Measurements from ENCODE around the gene GFAP. TPM values are rescaled to one million over a fixed set of nuclear protein-coding genes. Genes with fewer than 3 reads are reported as not detected.

The GFAP gene
- total RNA-seq, 1 donor from 2014 or later = not detected

GRCh38 chr17:44912763-44913544 lies 2.3 kb downstream of the GFAP start:
- no peak overlapping the region for H3K4me3 Mint-ChIP-seq (ENCODE audit: unreplicated experiment)
- no peaks in the 10 kb centered on the region for H3K9me3 Mint-ChIP-seq (ENCODE audit: unreplicated experiment)
- H3K27me3 Mint-ChIP-seq (ENCODE audit: low read depth, unreplicated experiment) = peaks cover 37% of the 10 kb centered on the region

GRCh38 chr17:44911133-44912001 lies 3.9 kb downstream of the GFAP start:
- no peaks in the 10 kb centered on the region for H4K20me1 ChIP-seq (ENCODE audit: insufficient read depth, low read length)
- no peaks in the 10 kb centered on the region for H3K36me3 ChIP-seq (ENCODE audit: insufficient read depth, low read length)
- no peak overlapping the region for H3K9ac ChIP-seq (ENCODE audit: low read length)
- H3K4me3 ChIP-seq (ENCODE audit: insufficient read depth, low read depth, low read length) = no peak overlapping the region
- H3K27me3 ChIP-seq (ENCODE audit: insufficient read depth, low read length) = peaks cover 11% of the 10 kb centered on the region
- no peak overlapping the region for H3K27ac ChIP-seq (ENCODE audit: low read depth, low read length)
- DNase-seq (ENCODE audit: low read depth) (no peak), FAIRE-seq (no peak)
- H3K4me2 ChIP-seq (ENCODE audit: low read length) = peak overlapping the region; percentile 53
- no peaks in the 10 kb centered on the region for H3K9me3 ChIP-seq (ENCODE audit: insufficient read depth, low read depth, low read length)
- TF ChIP-seq EZH2 (IDR thresholded peaks at IDR 0.05; ENCODE audit: insufficient read depth, low read length) (no peak), CTCF (IDR thresholded peaks at IDR 0.05; ENCODE audit: insufficient read depth, low read depth, low read length) (peak; percentile 35)
- H3K27ac Mint-ChIP-seq (ENCODE audit: unreplicated experiment) = no peak overlapping the region
- no peaks in the 10 kb centered on the region for H3K79me2 ChIP-seq (ENCODE audit: insufficient read depth, low read length)
- H3K9me3 Mint-ChIP-seq (ENCODE audit: unreplicated experiment) = no peaks in the 10 kb centered on the region
- peak overlapping the region; percentile 55 for H2AFZ ChIP-seq (ENCODE audit: low read depth, low read length)
- peaks cover 33% of the 10 kb centered on the region for H3K27me3 Mint-ChIP-seq (ENCODE audit: low read depth, unreplicated experiment)
- no peaks in the 10 kb centered on the region for H3K36me3 Mint-ChIP-seq (ENCODE audit: low read depth, unreplicated experiment)
- peaks cover 18% of the 10 kb centered on the region for H3K4me1 Mint-ChIP-seq (ENCODE audit: low read depth, unreplicated experiment)
- peaks cover 20% of the 10 kb centered on the region for H3K4me1 ChIP-seq (ENCODE audit: insufficient read depth, low read length)
- H3K4me3 Mint-ChIP-seq (ENCODE audit: unreplicated experiment) = no peak overlapping the region

More at GRCh38 chr17:44912763-44913544, 2.3 kb downstream of the GFAP start:
- no peaks in the 10 kb centered on the region for H3K79me2 ChIP-seq (ENCODE audit: insufficient read depth, low read length)
- FAIRE-seq (no peak), DNase-seq (ENCODE audit: low read depth) (no peak)
- no peak overlapping the region for H3K9ac ChIP-seq (ENCODE audit: low read length)
- H3K9me3 ChIP-seq (ENCODE audit: insufficient read depth, low read depth, low read length) = no peaks in the 10 kb centered on the region
- H3K4me3 ChIP-seq (ENCODE audit: insufficient read depth, low read depth, low read length) = no peak overlapping the region
- no peaks in the 10 kb centered on the region for H3K36me3 Mint-ChIP-seq (ENCODE audit: low read depth, unreplicated experiment)
- peaks cover 11% of the 10 kb centered on the region for H3K27me3 ChIP-seq (ENCODE audit: insufficient read depth, low read length)
- no peak overlapping the region for H3K27ac ChIP-seq (ENCODE audit: low read depth, low read length)
- H3K27ac Mint-ChIP-seq (ENCODE audit: unreplicated experiment) = no peak overlapping the region
- peaks cover 27% of the 10 kb centered on the region for H3K4me1 ChIP-seq (ENCODE audit: insufficient read depth, low read length)
- H2AFZ ChIP-seq (ENCODE audit: low read depth, low read length) = no peak overlapping the region
- no peak overlapping the region for H3K4me2 ChIP-seq (ENCODE audit: low read length)
- H3K36me3 ChIP-seq (ENCODE audit: insufficient read depth, low read length) = no peaks in the 10 kb centered on the region
- no peaks in the 10 kb centered on the region for H4K20me1 ChIP-seq (ENCODE audit: insufficient read depth, low read length)
- peaks cover 8% of the 10 kb centered on the region for H3K4me1 Mint-ChIP-seq (ENCODE audit: low read depth, unreplicated experiment)
- TF ChIP-seq CTCF (IDR thresholded peaks at IDR 0.05; ENCODE audit: insufficient read depth, low read depth, low read length) (no peak), EZH2 (IDR thresholded peaks at IDR 0.05; ENCODE audit: insufficient read depth, low read length) (no peak)

Data from astrocyte (in vitro differentiated cells and primary cell).